ENCODE results near the gene ZNF134.

ZNF134 gene
- total RNA-seq = 8.1 to 27.1 (median 21.6) reads per million in 17 experiments

DNA sequence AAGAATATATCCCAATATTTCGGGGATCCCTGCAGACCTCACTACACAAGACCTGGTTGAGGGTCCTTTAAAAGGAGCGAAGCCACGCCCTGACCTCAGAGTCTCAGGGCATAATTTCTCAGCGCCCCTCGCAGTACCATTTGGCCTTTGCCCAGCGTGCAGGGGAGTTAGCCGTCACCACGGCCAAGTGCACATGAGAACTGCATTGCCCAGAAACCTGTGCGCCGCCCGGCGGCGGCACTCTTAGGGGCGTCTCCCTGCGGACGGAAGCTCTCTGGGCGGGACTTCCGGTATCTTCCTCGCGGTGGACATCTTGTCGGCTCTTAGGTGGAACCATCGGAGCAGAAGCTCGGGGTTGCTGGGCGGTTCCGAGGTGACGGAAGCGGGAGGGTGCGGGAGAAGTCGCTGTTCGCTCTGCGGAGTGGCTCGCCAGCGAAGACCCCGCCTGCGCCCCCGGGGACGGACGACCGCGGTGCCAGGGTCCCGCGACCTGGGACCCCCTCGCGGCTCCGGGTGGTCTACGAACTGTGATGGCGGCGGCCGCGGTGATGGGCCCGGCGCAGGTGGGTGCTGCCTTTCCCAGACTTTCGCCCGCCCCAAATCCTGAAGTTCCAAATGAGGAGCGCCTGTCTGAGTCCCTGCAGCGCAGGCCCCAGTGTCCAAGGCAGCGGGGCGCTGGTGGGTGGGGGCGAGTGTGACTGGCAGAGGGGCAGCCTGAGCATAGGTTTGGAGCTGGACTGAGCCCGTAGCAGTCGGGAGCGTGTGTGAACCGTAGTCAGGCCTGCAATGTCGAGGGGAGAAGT is at the start of gene ZNF134:
TSS of gene ZNF134 (plus strand) at position 302 of the 803 bp plus-strand sequence. CDS start 5,227 bp downstream, outside the sequence.
- peak; percentile 92 to 97 (median 95) for DNase-seq

DNA sequence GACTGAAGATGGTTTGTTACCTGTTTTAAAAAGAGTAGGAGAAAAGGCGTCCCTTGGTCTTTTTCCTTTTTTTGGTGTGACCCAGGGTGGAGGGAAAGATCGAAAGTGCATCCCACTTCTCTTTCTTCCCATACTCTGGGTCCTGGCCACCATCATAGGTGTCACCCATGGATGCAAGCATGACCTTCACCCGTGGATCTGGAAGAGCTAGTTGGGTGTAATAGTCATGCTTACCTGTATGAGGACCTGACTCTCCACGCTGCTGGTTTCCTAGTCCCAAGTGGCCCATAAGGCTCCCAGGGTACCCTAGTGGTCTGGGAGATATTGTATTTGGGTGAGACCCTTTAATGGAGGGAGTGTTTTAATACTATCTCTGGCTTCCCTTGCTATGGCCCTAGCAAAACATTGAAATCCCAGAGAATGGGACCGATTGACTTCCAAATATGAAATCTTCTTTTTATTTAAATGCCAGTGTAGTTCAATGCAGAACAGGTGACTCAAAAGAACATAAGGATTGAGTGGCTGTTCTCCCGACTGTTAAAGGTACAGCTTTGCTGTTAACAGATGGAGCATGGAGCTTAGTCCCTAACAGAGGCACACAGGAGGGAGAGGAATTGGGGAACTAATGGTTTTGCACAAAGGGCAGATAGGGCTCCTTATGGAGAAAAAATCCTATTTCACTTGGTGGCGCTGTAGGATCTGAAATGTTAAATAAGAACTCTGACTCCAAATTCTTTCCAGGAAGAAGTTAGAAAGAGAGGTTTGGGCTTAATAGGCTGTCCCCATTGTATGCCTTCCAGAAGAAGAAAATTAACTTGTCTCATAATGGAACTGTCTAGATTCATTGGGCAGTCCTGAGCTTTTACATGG is 47.4 kb upstream of the ZNF134 start:
- peak; percentile 20 to 68 (median 44) for DNase-seq

DNA sequence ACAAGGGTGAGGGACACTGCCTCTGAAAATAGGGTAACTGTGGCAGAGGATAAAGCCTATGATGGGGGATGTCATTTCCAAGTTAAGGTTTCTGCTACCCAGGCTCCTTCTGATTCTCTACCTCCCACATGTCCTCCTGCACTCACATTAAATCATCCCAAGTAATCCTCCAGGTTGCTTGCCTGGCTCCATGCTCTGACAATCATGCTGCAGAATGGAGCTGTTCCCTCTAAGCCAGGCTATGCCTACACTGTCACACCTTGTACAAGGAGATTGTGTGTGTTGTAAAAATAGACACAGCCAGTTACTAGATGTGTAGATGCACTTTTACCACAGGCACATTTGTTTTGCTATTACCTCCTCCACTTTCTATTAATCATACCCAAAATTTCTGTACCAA is 43.3 kb upstream of the ZNF134 start:
- DNase-seq = no peak

DNA sequence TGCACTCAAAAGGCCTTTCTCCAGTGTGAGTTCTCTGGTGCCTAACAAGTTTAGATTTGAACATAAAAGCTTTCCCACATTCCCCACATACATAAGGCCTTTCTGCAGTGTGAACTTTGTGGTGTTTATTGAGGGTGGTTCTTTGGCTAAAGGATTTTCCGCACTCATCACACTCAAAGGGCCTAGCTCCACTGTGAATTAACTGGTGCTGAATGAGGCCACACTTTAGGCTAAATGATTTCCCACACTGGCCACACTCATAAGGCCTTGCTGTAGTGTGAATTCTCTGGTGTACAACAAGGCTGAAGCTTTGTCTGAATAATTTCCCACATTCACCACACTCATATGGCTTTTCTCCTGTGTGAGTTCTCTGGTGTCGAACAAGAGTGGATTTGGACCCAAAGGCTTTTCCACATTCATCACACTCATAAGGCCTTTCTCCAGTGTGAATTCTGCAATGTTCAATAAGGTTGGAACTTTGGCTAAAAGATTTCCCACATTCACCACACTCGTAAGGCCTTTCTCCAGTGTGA is 41.6 kb upstream of the ZNF134 start:
- DNase-seq = no peak

DNA sequence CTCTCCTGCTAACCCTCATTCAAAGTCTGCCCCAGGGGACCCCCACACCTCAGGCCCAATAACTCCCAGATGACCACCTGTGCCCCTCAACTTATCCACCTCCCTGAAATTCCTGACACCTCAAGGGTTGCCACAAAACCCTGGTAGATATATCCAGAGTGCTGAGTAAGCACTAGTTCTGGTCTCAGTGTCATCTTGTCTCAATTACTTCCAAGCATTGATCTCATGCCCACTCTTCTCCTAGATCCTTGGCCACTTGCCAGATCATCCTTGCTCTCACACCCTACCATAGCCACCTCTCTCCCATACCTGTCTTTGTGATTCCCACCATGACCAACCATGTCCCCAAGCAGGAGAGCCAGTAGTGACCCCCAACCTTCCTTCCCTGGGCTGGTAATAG is 37.4 kb upstream of the ZNF134 start:
- no peak for DNase-seq

DNA sequence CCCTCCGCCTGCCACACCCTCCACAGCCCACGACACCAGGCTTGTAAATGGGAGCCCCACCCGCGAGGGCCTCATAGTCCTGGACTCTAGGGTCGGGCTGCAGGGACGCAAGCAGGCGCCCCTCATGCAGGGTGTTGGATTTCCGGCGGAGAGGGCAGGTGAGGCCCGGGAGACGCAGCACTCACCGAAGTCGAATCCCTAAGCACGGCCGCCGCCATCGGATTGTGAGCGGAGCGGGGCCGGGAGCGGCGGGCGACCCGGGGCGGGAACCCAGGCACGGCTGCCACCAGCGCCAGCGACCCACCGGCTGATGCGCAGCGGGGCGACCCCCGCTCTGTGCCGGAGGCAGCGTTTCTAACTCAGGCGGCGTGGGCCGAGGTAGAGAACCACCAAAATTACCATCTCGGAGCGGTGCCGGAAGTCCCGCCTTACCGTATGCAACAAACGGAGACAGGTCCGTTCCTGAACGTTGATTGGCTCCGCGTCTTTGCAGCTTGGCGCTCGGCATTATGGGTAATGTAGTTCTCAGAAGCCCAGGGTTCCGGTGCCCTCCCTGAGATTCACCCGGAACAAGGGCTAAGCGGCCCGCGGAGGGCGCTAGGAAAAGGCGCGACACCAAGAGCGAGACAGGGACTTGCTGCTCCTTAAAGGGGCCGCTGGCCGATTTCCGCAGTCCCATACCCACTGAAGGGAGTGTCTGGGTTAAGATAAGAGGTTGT is 35.4 kb upstream of the ZNF134 start, which contains the start of gene ZNF416:
TSS of gene ZNF416 (minus strand) at position 425 of the 719 bp plus-strand sequence. CDS start at position 218, 207 bp downstream.
- DNase-seq = peak; percentile 98 to 99 (median 98)

DNA sequence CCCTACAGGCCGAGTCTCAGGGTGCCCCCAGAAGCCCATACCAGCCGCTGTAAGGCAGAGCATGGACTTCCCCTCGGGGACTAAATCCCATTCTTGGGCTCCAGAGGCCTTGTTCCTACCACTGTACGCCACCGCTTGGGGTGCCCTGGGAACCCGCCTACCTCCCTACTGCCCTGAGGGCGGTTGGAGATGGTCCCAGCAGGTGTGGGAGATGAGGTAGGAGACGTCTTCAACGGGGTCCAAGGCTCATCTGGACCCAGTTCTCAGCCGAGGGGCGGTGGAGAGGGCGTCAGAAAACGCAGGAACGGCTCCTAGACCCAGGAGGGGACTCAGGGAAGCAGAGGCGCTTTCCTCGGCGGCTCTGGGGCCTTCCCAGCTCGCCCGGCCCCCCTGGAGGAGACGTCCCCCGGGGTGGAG is 30.9 kb upstream of the ZNF134 start:
- DNase-seq = no peak

DNA sequence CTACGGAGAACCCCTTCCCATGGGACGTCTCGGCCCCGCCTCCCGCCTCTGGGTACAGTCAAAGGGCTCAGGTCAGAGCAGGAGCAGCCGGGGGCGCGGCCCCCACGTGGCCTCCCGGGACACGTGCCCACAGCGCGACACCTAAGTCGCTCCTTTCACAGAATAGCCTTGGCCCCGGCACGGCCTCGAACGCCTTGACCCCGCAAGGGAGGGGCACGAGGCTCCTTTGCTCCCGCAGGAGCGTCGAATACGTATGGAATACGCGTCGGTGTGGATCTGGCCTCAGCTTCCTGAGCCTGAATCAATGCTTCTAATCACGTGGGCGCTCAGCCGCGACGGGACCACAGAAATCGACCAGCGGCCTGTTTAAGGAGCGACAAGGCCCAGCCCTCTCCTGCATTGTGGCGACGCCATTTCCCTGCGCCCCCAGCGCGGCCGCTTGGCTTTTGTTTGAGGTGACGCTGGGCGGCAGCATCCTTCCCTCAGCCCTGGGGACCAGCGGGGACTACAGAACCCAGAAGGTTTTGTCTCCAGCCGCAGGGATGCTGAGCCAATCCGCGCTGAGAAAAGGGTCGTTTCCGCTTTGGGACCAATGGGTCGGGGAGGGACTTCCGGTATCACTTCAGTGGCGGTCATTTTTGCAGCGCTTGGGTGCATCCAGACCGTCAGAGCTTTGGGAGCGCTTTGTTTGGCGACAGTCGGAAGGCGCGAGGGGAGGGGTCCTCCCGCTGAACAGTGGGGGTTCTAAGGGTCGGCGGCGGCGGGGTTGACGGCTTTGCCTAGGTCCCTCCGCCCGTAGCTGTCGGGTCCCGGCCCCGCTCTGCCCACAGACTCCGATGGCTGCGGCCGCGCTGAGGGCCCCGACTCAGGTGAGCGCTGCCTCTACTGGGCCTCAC is 30.3 kb upstream of the ZNF134 start, which contains the start of gene ZIK1:
TSS of gene ZIK1 (plus strand) at position 625 of the 896 bp plus-strand sequence. CDS start at position 837, 212 bp downstream.
- DNase-seq = peak; percentile 91 to 95 (median 93)

DNA sequence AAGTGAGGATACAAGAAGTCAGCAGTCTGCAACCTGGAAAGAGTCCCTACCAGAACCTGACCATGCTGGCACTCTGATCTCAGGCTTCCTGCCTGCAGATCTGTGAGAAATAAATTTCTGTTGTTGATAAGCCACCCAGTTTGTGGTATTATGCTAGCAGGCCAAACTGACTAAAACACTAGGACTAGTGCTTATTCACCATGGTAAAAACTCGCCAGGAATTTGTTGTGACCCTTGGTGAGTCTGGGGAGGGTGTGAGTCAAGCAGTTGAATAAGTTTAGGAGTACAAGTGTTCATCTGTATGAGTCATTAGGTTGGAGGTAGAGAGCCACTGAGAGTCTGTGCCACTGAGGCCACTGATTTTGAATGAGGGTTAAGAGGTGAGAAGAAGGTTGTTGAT is 26.5 kb upstream of the ZNF134 start:
- no peak for DNase-seq

DNA sequence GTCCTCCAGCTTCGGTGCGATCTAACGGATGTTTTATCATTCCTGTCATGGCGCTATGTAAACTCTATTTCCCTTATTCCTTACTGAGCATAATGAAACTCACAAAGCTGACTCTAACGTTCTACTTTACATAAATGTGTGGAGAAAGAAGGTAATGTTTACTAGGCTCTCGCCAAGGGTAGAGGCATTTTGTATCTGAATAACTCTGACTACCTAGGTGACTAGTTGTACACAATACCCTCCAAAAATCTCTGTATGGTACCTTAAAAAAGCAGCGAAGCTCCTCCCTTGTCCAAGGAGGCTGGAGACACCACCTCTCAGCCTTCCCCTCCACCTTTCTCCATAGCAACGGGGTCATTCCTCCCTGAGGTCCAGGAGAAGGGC is 14.7 kb upstream of the ZNF134 start:
- no peak for DNase-seq

DNA sequence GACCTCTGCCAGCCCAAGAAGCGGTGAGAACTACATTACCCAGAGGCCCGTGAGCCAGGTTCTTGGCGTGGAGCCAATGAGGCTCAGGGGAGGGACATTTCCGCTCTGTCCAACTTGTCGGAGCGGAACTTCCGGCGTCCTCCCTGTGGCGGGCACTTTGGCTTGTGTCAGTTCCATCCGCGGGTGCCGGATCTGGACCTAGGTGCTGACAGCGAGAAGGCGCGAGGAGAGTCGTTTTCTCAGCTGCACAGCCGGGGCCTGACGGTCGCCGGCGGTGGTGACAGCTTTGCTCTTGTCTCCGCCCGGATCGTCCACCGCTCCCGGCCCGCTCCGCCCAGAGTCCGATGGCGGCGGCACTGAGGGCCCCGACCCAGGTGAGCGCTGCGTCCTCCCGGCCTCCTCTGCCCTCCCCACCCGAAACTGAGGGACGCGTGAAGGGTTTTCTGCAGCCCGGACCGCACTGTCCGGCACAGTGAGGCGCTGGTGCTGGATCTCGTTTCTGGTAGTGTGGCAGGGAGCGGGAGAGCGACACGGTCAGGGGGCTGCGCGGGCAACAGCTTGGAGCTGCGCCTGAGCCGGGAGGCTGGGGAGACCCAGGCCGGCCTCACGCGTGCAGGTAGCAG is 14.2 kb upstream of the ZNF134 start, which contains the start of gene ZNF530:
TSS of gene ZNF530 (plus strand) at position 125 of the 623 bp plus-strand sequence. CDS start 4,461 bp downstream, outside the sequence.
- peak; percentile 96 to 99 (median 97) for DNase-seq

DNA sequence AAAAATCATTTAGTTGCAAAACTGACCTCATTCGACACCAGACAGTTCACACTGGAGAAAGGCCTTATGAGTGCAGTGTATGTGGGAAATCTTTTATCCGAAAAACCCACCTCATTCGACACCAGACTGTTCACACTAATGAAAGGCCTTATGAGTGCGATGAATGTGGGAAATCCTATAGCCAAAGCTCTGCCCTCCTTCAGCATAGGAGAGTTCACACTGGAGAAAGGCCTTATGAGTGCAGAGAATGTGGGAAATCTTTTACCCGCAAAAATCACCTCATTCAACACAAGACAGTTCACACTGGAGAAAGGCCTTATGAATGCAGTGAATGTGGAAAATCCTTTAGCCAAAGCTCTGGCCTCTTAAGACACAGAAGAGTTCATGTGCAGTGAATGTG is 7.1 kb upstream of the ZNF134 start:
- DNase-seq = no peak

DNA sequence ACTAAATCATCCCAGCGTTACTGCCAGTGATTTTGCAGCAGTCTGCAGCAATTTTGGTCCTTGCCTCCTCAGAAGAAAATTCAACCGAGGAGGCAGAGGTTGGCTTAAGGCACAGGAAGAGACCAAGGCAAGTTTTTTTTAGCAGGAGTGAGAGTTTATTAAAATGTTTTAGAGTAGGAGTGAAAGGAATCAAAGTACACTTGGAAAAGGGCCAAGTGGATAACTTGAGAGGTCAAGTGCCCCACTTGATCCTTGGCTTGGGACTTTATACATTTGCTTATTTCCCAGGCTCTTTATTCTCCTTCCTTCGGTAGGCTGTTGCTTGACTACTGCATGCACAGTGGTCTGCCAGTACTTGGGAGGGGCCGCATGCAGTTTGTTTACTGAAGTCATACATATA is 2.9 kb upstream of the ZNF134 start:
- no peak for DNase-seq

DNA sequence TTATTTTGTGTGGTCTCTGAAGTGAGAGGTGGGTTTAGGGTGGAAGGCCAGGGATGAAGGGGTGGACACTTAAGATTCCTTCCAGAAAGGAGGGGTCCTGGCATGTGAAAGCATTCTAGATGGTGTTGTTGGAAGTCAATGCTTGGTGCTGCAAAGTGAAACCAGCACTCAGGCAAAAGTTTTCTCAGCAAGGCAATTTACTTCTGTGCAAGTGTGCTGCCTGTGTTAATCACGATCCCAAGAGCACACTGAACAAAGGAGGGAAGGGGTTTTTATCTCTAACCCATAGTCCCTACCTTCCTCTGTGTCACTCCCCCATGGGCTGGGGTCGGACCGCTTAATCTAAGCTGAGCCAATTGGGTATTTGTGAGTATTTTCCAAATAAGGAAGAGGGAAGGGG is 1.3 kb downstream of the ZNF134 start:
- peak in 2 of 4 experiments; percentile 14 to 25 for DNase-seq

DNA sequence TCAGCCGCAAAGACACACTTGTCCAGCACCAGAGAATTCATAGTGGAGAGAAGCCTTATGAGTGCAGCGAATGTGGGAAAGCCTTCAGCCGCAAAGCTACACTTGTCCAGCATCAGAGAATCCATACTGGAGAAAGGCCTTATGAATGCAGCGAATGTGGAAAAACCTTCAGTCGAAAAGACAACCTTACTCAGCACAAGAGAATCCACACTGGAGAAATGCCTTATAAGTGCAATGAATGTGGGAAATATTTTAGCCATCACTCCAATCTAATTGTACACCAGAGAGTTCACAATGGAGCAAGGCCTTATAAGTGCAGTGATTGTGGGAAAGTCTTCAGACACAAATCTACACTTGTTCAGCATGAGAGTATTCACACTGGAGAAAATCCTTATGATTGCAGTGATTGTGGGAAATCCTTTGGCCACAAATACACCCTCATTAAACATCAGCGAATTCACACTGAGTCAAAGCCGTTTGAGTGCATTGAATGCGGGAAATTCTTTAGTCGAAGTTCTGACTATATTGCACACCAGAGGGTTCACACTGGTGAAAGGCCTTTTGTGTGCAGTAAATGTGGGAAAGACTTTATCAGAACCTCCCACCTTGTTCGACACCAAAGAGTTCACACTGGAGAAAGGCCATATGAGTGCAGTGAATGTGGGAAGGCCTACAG is 6.8 kb downstream of the ZNF134 start:
- peak in 1 of 4 experiments; percentile 8 for DNase-seq

DNA sequence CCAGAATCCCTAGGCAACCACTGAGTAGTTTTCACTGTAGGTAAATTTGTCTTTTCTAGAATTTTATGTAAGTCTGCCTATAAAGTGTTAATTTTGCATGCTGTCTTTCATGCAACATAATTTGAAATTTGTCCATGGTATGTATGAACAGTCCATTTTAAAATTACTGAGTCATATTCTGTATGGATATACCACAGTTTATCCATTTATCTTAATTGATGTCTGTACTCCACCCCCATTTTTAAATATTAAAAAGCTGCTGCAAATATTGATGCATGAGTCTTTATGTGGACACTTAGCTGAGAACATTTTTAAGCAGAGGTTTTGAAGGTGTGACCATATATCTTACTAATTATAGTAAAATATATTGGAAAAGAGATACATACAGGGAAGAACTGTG is 9.0 kb downstream of the ZNF134 start:
- no peak for DNase-seq

DNA sequence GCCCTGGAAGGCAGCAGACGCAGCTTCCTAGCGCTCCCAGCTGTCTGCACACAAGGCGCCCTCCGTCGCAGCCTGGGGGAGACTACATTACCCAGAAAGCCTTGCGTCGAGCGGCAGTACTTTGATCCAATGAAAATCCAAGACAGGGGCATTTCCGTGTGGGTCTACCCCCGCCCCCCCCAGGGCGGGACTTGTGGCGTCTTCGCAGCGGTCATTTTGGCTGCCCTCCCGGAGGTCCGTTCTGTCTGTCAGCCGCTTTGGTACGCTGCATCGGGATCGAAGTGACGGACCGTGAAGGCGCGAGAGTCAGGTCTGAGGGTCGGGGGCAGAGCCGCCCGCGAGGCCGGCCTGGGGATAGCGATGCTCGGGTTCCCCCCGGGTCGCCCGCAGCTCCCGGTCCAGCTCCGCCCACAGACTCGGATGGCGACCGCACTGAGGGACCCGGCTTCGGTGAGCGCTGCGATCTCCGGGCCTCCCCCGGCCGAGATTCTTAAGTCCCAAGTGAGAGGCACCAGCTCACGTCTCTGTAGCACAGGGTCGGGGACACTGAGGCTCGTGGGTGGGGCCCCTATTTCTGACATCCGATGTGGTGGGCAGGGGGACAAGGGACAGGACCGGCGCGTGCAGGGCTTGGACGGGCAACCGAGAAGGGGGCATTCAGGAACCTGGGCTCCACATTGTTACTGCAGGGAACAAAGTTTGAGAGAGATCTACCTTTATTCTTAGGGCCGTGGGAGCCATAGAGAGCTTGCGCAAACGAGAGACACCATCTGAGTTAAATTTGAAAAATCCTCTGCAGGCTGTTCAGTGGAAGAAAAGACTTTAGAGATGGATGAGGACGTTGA is 19.2 kb downstream of the ZNF134 start, which contains the start of gene ZNF211:
TSS of gene ZNF211 (plus strand) at position 182 of the 845 bp plus-strand sequence. CDS start at position 361, 179 bp downstream.
- peak; percentile 93 to 97 (median 96) for DNase-seq

DNA sequence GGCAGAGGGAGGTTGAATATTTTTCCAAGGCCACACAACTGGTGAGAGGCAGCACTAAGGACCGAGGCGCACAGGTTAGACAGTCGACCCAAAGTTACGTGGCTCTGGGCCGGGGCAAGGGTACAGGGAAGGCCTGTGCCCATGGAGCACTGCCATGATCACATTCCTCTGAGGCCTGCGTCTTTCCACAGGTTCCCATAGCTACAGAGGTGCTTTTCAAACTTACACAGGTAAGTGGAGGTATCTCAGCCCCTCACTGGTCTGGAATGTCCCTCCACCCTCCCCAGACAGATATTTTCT is 19.7 kb downstream of the ZNF134 start:
- DNase-seq = no peak

DNA sequence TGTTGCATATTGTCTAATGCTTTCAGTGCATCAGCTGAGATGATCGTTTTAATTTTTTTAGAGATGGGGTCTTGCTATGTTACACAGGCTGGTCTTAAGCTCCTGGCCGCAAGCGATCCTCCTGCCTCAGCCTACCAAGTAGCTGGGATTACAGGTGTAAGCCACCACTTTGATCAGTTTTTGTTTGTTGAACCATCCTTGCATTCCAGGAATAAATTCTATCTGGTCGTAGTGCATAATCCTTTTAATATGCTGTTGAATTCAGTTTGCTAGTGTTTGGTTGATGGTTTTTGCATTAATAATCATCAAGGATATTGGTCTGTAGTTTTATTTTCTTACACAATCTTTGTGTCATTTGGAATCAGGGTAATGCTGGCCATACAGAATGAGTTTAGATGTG is 23.3 kb downstream of the ZNF134 start:
- no peak for DNase-seq

Measured in suppressor macrophage (primary cell).